Loucy (cell line): ENCODE results near the gene ICAM1.

Experiments used
- EZH2phosphoT487 ChIP-seq: fragments of 200-600 bp; IDR thresholded peaks from 2 replicates; pipeline ENCODE4 v1.6.1; 2018; ENCODE audit warnings: antibody characterized with exemption, mild to moderate bottlenecking, moderate library complexity, borderline replicate concordance
- TF ChIP-seq, protein P1 (sequence below): fragments of 200-600 bp; sonication (generic); conservative IDR thresholded peaks from 2 replicates; pipeline ENCODE4 v1.5.1; 2014; ENCODE audit warnings: mild to moderate bottlenecking, antibody characterized with exemption, low read length

DNA sequence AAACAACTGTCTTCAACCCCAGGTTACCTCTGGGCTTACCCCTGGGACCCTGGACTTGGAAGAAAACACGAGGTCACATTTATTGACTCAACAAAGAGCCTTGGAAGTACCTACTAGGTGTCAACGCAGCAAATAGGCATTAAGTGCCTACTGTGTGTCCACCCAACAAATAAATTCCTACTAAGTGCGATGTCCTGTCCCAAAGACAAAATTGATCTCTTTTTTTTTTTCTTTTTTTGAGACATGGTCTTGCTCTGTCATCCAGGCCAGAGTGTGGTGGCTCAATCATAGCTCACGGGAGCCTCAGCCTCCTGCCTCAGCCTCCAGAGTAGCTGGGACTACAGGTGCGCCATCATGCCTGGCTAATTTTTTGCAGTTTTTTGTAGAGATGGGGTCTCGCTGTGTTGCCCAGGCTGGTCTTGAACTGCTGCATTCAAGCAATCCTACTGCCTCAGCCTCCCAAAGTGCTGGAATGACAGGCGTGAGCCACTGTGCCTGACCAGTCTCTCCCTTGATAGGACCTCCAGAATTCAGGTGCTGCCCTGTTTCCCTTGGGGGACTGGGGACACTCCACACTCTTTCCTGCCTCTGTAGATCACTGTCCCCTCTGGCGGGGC is 39.2 kb upstream of the ICAM1 start:
- TF ChIP-seq, protein P1, sequence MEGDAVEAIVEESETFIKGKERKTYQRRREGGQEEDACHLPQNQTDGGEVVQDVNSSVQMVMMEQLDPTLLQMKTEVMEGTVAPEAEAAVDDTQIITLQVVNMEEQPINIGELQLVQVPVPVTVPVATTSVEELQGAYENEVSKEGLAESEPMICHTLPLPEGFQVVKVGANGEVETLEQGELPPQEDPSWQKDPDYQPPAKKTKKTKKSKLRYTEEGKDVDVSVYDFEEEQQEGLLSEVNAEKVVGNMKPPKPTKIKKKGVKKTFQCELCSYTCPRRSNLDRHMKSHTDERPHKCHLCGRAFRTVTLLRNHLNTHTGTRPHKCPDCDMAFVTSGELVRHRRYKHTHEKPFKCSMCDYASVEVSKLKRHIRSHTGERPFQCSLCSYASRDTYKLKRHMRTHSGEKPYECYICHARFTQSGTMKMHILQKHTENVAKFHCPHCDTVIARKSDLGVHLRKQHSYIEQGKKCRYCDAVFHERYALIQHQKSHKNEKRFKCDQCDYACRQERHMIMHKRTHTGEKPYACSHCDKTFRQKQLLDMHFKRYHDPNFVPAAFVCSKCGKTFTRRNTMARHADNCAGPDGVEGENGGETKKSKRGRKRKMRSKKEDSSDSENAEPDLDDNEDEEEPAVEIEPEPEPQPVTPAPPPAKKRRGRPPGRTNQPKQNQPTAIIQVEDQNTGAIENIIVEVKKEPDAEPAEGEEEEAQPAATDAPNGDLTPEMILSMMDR, result no peak
- no peak for TF ChIP-seq EZH2phosphoT487
